CD8-positive, alpha-beta memory T cell (primary cell): ENCODE measurements around the gene ANKRD31. TPM values are rescaled to one million over a fixed set of nuclear protein-coding genes. Genes with fewer than 3 reads are reported as not detected.

Experiments
- CTCF ChIA-PET: fragments of 350-600 bp; sonication (Branson Sonifier 250); formaldehyde crosslinking; loops from one replicate; lab custom pipeline; 2021; ENCODE audit warnings: antibody characterized with exemption; lab: Charles Lee
- POLR2A ChIA-PET: fragments of 350-600 bp; sonication (Branson Sonifier 250); formaldehyde crosslinking; loops from one replicate; lab custom pipeline; 2021; ENCODE audit warnings: antibody characterized with exemption; lab: Charles Lee
- DNase-seq, 5 donors: peaks; one replicate each; pipeline versions ENCODE4 v3.0.0 to v3.0.0-alpha.2; 2020 to 2022; ENCODE audit warnings: mixed read lengths in 1 of 5
- H3K27ac ChIP-seq: one replicate; pipeline ENCODE4 v1.7.0; 2013; ENCODE audit warnings: low read depth, mild to moderate bottlenecking, low read length, moderate library complexity
- H3K27me3 ChIP-seq: 2 replicates; pipeline ENCODE4 v1.7.0; 2013; ENCODE audit warnings: low read length, mild to moderate bottlenecking; ENCODE audit not compliant: insufficient read depth, poor library complexity, severe bottlenecking
- H3K36me3 ChIP-seq: 2 replicates; pipeline ENCODE4 v1.7.0; 2013; ENCODE audit warnings: mild to moderate bottlenecking, low read length, moderate library complexity; ENCODE audit not compliant: insufficient read depth
- H3K4me1 ChIP-seq: 2 replicates; pipeline ENCODE4 v1.7.0; 2013; ENCODE audit warnings: mild to moderate bottlenecking, low read length, moderate library complexity; ENCODE audit not compliant: insufficient read depth
- H3K4me3 ChIP-seq: 2 replicates; pipeline ENCODE4 v1.7.0; 2013; ENCODE audit warnings: mild to moderate bottlenecking, low read length
- H3K9me3 ChIP-seq: 2 replicates; pipeline ENCODE4 v1.7.0; 2013; ENCODE audit warnings: mild to moderate bottlenecking, low read length
- H3K27ac Mint-ChIP-seq, 8 donors: one replicate each; pipeline ENCODE4 v1.8.0; 2020 to 2021; ENCODE audit warnings: mixed read lengths in 8 of 8, mild to moderate bottlenecking in 6 of 8, inconsistent platforms in 3 of 8, moderate library complexity in 3 of 8
- H3K27me3 Mint-ChIP-seq, 2 donors: one replicate each; pipeline ENCODE4 v1.8.0; 2020 to 2021; ENCODE audit warnings: mixed read lengths in 2 of 2, mild to moderate bottlenecking in 1 of 2, moderate library complexity in 1 of 2
- H3K36me3 Mint-ChIP-seq, 3 donors: one replicate each; pipeline ENCODE4 v1.8.0; 2020 to 2021; ENCODE audit warnings: mixed read lengths in 3 of 3, inconsistent platforms in 1 of 3, mild to moderate bottlenecking in 1 of 3
- H3K4me1 Mint-ChIP-seq, 3 donors: one replicate each; pipeline ENCODE4 v1.8.0; 2020 to 2021; ENCODE audit warnings: mixed read lengths in 3 of 3, inconsistent platforms in 1 of 3, mild to moderate bottlenecking in 1 of 3
- H3K4me3 Mint-ChIP-seq, 7 donors: one replicate each; pipeline ENCODE4 v1.8.0; 2020 to 2021; ENCODE audit warnings: mixed read lengths in 7 of 7, mild to moderate bottlenecking in 6 of 7, moderate library complexity in 4 of 7, inconsistent platforms in 2 of 7
- H3K9me3 Mint-ChIP-seq, 5 donors: one replicate each; pipeline ENCODE4 v1.8.0; 2020 to 2022; ENCODE audit warnings: mixed read lengths in 5 of 5, mild to moderate bottlenecking in 3 of 5, moderate library complexity in 2 of 5, inconsistent platforms in 1 of 5
- polyA plus RNA-seq: library from polyadenylated mRNA; unstranded; fragments of 300-500 nt; fragmentation: Illumina TruSeq; gene quantifications from one replicate; pipeline ENCODE4 v1.2.3, GENCODE V29; 2021
- total RNA-seq, 2 experiments: library from RNA; stranded (reverse); gene quantifications; one replicate each; pipeline ENCODE4 v1.2.3, GENCODE V29; 2021

Gene ANKRD31
- total and polyA plus RNA-seq, 3 experiments from 2014 or later = 0.33 to 0.66 (median 0.64) TPM

- Mint-ChIP-seq H3K4me3 (no peak overlapping the region), H3K9me3 (no peaks in the 10 kb centered on the region), H3K4me1 (no peaks in the 10 kb centered on the region), H3K27ac (peak overlapping the region in 1 of 8 donors; percentile 36), H3K27me3 (peaks cover 6 to 12% of the 10 kb centered on the region in 2 donors), H3K36me3 (no peaks in the 10 kb centered on the region)
- H3K36me3 ChIP-seq = no peaks in the 10 kb centered on the region
- POLR2A ChIA-PET = no interaction called here
- no peaks in the 10 kb centered on the region for H3K9me3 ChIP-seq
- no peak overlapping the region for H3K27ac ChIP-seq
- no peaks in the 10 kb centered on the region for H3K4me1 ChIP-seq
- CTCF ChIA-PET = no interaction called here
- no peak overlapping the region for H3K4me3 ChIP-seq
- no peak for DNase-seq
- H3K27me3 ChIP-seq = no peaks in the 10 kb centered on the region
These were observed 6.8 kb upstream of the ANKRD31 start for GRCh38 chr5:75243510-75243909.

DNA sequence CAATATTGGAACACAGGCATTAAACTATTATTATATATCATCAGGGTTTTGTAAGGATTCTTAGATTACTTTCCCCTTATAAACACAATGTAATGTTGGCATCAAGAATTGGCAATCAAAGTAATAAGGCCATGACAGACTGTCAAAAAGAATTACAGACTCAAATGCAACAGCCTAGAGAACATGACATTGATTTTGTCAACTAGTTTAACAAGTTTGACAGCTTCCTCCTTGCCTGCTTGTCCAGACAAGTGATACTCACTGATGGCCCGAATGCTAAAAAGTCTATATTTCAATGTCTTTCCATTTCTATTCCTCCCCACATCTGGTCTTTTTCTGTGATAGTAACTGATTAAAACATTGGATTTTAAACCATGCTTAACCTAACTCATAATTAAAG lies 6.4 kb upstream of the ANKRD31 start:
- H3K27ac ChIP-seq = no peak overlapping the region
- H3K4me3 ChIP-seq = no peak overlapping the region
- Mint-ChIP-seq H3K27me3 (peaks cover 7 to 12% of the 10 kb centered on the region in 2 donors), H3K4me1 (no peaks in the 10 kb centered on the region), H3K27ac (no peak overlapping the region), H3K36me3 (no peaks in the 10 kb centered on the region), H3K4me3 (no peak overlapping the region), H3K9me3 (no peaks in the 10 kb centered on the region)
- H3K27me3 ChIP-seq = no peaks in the 10 kb centered on the region
- no peaks in the 10 kb centered on the region for H3K4me1 ChIP-seq
- no peaks in the 10 kb centered on the region for H3K9me3 ChIP-seq
- no peaks in the 10 kb centered on the region for H3K36me3 ChIP-seq
- POLR2A ChIA-PET = no interaction called here
- CTCF ChIA-PET = no interaction called here
- no peak for DNase-seq

- Histone ChIP-seq H3K27me3 (no peaks in the 10 kb centered on the region), H3K36me3 (no peaks in the 10 kb centered on the region), H3K4me3 (no peak overlapping the region), H3K9me3 (no peaks in the 10 kb centered on the region), H3K4me1 (peaks cover 8% of the 10 kb centered on the region), H3K27ac (no peak overlapping the region)
- H3K4me3 Mint-ChIP-seq = no peak overlapping the region
- H3K4me1 Mint-ChIP-seq = peaks cover 2 to 7% (median 6%) of the 10 kb centered on the region in 3 donors
- POLR2A ChIA-PET = no interaction called here
- H3K9me3 Mint-ChIP-seq = no peaks in the 10 kb centered on the region
- DNase-seq = no peak
- H3K27ac Mint-ChIP-seq = no peak overlapping the region
- CTCF ChIA-PET = no interaction called here
- peaks cover 4 to 7% of the 10 kb centered on the region in 2 donors for H3K27me3 Mint-ChIP-seq
- H3K36me3 Mint-ChIP-seq = no peaks in the 10 kb centered on the region
These were observed 5.4 kb upstream of the ANKRD31 start for GRCh38 chr5:75242067-75242466.

GRCh38 chr5:75239681-75240080 lies 3.0 kb upstream of the ANKRD31 start:
- Histone ChIP-seq H3K27me3 (no peaks in the 10 kb centered on the region), H3K36me3 (no peaks in the 10 kb centered on the region), H3K9me3 (no peaks in the 10 kb centered on the region), H3K27ac (no peak overlapping the region), H3K4me3 (no peak overlapping the region), H3K4me1 (peaks cover 13% of the 10 kb centered on the region)
- Mint-ChIP-seq H3K4me3 (no peak overlapping the region), H3K36me3 (peaks cover 0 to 1% (median 0%) of the 10 kb centered on the region in 3 donors), H3K27ac (no peak overlapping the region), H3K4me1 (peaks cover 10 to 27% (median 23%) of the 10 kb centered on the region in 3 donors), H3K27me3 (peaks cover 0 to 7% of the 10 kb centered on the region in 2 donors), H3K9me3 (no peaks in the 10 kb centered on the region)
- ChIA-PET POLR2A (no interaction called here), CTCF (no interaction called here)
- no peak for DNase-seq

DNA sequence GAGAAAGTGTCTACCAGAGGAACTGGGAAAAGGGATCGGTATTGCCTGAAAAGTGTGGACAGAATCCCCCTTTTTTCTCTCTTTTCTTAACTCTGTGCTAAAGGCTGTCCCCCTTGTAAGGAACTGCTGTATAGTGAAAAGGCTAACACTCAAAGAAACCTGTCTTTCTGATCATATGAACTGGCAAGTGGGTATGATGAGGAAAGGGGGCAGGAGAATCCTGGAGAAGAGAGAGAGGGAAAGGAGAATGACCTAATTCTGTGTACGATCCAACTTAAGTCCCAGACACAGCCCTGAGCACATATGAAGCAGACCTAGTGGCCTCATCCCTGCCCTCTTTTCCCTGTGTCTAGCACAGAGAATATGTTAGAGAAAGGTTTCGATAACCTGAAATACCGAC lies 967 bp downstream of the ANKRD31 start:
- H3K4me1 ChIP-seq = peaks cover 13% of the 10 kb centered on the region
- H3K9me3 ChIP-seq = no peaks in the 10 kb centered on the region
- H3K27ac ChIP-seq = no peak overlapping the region
- POLR2A ChIA-PET = interaction anchor here (1.6 to 3.0 kb wide), 3 partner anchors 101 to 185 kb away, joined by 7 to 17 read pairs (median 10); partner anchors contain the start of genes GCNT4 and HMGCR
- no peak overlapping the region for H3K4me3 ChIP-seq
- H3K36me3 Mint-ChIP-seq = peaks cover 0 to 1% (median 0%) of the 10 kb centered on the region in 3 donors
- CTCF ChIA-PET = interaction anchor here (0.6 to 4.1 kb wide), 19 partner anchors 9 to 1287 kb away, joined by 3 to 37 read pairs (median 4); partner anchors contain the start of genes FAM169A, GCNT4, GFM2 and HMGCR
- no peaks in the 10 kb centered on the region for H3K9me3 Mint-ChIP-seq
- peaks cover 0 to 7% of the 10 kb centered on the region in 2 donors for H3K27me3 Mint-ChIP-seq
- H3K4me3 Mint-ChIP-seq = peak overlapping the region in 6 of 7 donors; percentile 45 to 95 (median 90)
- no peaks in the 10 kb centered on the region for H3K36me3 ChIP-seq
- no peaks in the 10 kb centered on the region for H3K27me3 ChIP-seq
- H3K4me1 Mint-ChIP-seq = peaks cover 10 to 27% (median 23%) of the 10 kb centered on the region in 3 donors
- DNase-seq = peak in 1 of 5 donors; percentile 12
- peak overlapping the region; percentile 76 to 99 (median 97) for H3K27ac Mint-ChIP-seq

- Mint-ChIP-seq H3K9me3 (no peaks in the 10 kb centered on the region), H3K27ac (peak overlapping the region in 1 of 8 donors; percentile 10), H3K4me3 (no peak overlapping the region), H3K4me1 (peaks cover 10 to 27% (median 23%) of the 10 kb centered on the region in 3 donors), H3K27me3 (peaks cover 0 to 6% of the 10 kb centered on the region in 2 donors), H3K36me3 (peaks cover 0 to 1% (median 0%) of the 10 kb centered on the region in 3 donors)
- Histone ChIP-seq H3K4me1 (peaks cover 13% of the 10 kb centered on the region), H3K27ac (no peak overlapping the region), H3K4me3 (no peak overlapping the region), H3K27me3 (no peaks in the 10 kb centered on the region), H3K36me3 (no peaks in the 10 kb centered on the region), H3K9me3 (no peaks in the 10 kb centered on the region)
- ChIA-PET CTCF (interaction anchor here (0.8 to 4.1 kb wide), 2 partner anchors 299 to 467 kb away, joined by 3 to 15 read pairs; partner anchors contain the start of genes GFM2 and NSA2), POLR2A (no interaction called here)
- no peak for DNase-seq
These were observed 2.4 kb downstream of the ANKRD31 start for GRCh38 chr5:75234251-75234650.

DNA sequence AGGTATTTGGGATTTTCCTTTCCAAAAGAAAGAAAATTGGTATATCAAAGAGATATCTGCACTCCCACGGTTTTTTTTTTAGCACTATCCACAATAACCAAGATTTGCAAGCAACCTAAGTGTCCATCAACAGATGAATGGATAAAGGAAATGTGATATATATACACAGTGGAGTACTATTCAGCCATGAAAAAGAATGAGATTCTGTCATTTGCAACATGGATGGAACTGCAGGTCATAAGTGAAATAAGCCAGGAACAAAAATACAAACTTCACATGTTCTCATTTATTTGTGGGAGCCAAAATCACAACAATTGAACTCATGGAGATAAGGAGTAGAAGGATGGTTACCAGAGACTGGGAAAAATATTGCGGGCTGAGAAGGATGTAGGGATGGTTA lies 9.8 kb downstream of the ANKRD31 start:
- Histone ChIP-seq H3K4me1 (no peaks in the 10 kb centered on the region), H3K27ac (no peak overlapping the region), H3K27me3 (no peaks in the 10 kb centered on the region), H3K4me3 (no peak overlapping the region), H3K9me3 (no peaks in the 10 kb centered on the region), H3K36me3 (no peaks in the 10 kb centered on the region)
- H3K4me1 Mint-ChIP-seq = peaks cover 0 to 6% (median 0%) of the 10 kb centered on the region in 3 donors
- POLR2A ChIA-PET = interaction anchor here (0.7 kb wide), 1 partner anchor 888 kb away, joined by 3 read pairs; no protein-coding TSS in a partner anchor
- H3K27me3 Mint-ChIP-seq = no peaks in the 10 kb centered on the region
- H3K36me3 Mint-ChIP-seq = peaks cover 0 to 4% (median 0%) of the 10 kb centered on the region in 3 donors
- no peak overlapping the region for H3K4me3 Mint-ChIP-seq
- no peak overlapping the region for H3K27ac Mint-ChIP-seq
- no peaks in the 10 kb centered on the region for H3K9me3 Mint-ChIP-seq
- DNase-seq = no peak
- CTCF ChIA-PET = interaction anchor here (0.9 kb wide), 1 partner anchor 9 kb away, joined by 4 read pairs; the partner anchor contains the start of gene ANKRD31

DNA sequence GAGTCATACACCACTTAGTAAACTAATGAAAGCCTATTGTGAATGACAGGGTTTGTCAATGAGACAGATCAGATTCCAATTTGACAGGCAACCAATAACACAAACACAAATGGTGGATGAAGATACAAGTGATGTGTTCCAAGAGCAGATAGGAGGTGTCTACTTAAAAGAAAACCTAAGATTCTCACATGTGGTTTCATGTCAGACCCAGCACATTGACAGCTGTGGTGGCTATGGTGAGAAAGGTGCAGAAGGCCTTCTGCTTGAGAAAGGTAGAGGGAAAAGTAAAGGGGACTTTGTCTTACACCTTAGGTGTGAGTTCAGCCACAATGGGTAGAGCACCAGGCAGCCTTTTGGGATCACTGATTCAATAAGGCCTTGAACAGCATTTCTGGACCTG lies 11.2 kb downstream of the ANKRD31 start:
- H3K4me3 Mint-ChIP-seq = no peak overlapping the region
- no peak for DNase-seq
- no peaks in the 10 kb centered on the region for H3K36me3 ChIP-seq
- H3K27ac ChIP-seq = no peak overlapping the region
- peaks cover 0 to 6% (median 0%) of the 10 kb centered on the region in 3 donors for H3K4me1 Mint-ChIP-seq
- H3K27me3 Mint-ChIP-seq = peaks cover 0 to 1% of the 10 kb centered on the region in 2 donors
- no peak overlapping the region for H3K4me3 ChIP-seq
- H3K36me3 Mint-ChIP-seq = peaks cover 0 to 5% (median 4%) of the 10 kb centered on the region in 3 donors
- no peaks in the 10 kb centered on the region for H3K4me1 ChIP-seq
- ChIA-PET POLR2A (no interaction called here), CTCF (no interaction called here)
- no peak overlapping the region for H3K27ac Mint-ChIP-seq
- peaks cover 0 to 4% (median 0%) of the 10 kb centered on the region in 5 donors for H3K9me3 Mint-ChIP-seq
- H3K27me3 ChIP-seq = no peaks in the 10 kb centered on the region
- no peaks in the 10 kb centered on the region for H3K9me3 ChIP-seq
